NCI-H526 (cell line): ENCODE results near the gene S100A10.

Experiments used
- DNase-seq, 2 experiments: peaks; one replicate each; lab custom pipeline; 2025; lab: John Stamatoyannopoulos, UW

The S100A10 gene

GRCh38 chr1:151988405-151988923 is 5.2 kb downstream of the S100A10 start:
- no peak for DNase-seq

- DNase-seq = no peak
Observed at GRCh38 chr1:151986501-151987190, 7.0 kb downstream of the S100A10 start.

GRCh38 chr1:151985768-151986167 is 7.9 kb downstream of the S100A10 start:
- no peak for DNase-seq

GRCh38 chr1:151985270-151985669 is 8.4 kb downstream of the S100A10 start:
- DNase-seq = no peak

- DNase-seq = no peak
Observed at GRCh38 chr1:151984313-151984956, 9.2 kb downstream of the S100A10 start.

GRCh38 chr1:151982300-151983005 is 11.2 kb downstream of the S100A10 start:
- DNase-seq = peak in 1 of 2 experiments; percentile 20

GRCh38 chr1:151981178-151981525 is 12.5 kb downstream of the S100A10 start:
- DNase-seq = no peak

- DNase-seq = no peak
Observed at GRCh38 chr1:151980287-151981177, 13.1 kb downstream of the S100A10 start.

GRCh38 chr1:151978922-151979321 is 14.7 kb downstream of the S100A10 start:
- no peak for DNase-seq

GRCh38 chr1:151977662-151978230 is 15.9 kb downstream of the S100A10 start:
- no peak for DNase-seq

- no peak for DNase-seq
Observed at GRCh38 chr1:151976858-151977257, 16.8 kb downstream of the S100A10 start.

- DNase-seq = no peak
Observed at GRCh38 chr1:151976015-151976343, 17.7 kb downstream of the S100A10 start.

- no peak for DNase-seq
Observed at GRCh38 chr1:151975311-151976014, 18.2 kb downstream of the S100A10 start.

GRCh38 chr1:151972542-151973248 is 21.0 kb downstream of the S100A10 start:
- peak in 1 of 2 experiments; percentile 19 for DNase-seq

- no peak for DNase-seq
Observed at GRCh38 chr1:151970626-151971025, 23.0 kb downstream of the S100A10 start.

GRCh38 chr1:151970128-151970527 is 23.5 kb downstream of the S100A10 start:
- DNase-seq = no peak

GRCh38 chr1:151968791-151969399 is 24.8 kb downstream of the S100A10 start:
- DNase-seq = peak in 1 of 2 experiments; percentile 17

GRCh38 chr1:151968058-151968457 is 25.6 kb downstream of the S100A10 start:
- DNase-seq = peak; percentile 59 to 67

- no peak for DNase-seq
Observed at GRCh38 chr1:151967091-151967490, 26.6 kb downstream of the S100A10 start.

- no peak for DNase-seq
Observed at GRCh38 chr1:151966061-151966460, 27.6 kb downstream of the S100A10 start.
